Stimulated activated CD8-positive, alpha-beta memory T cell treated with anti-CD3 and anti-CD28 coated beads, Interleukin-15, amount 100 ng/mL, for 1 hour (primary cell): ENCODE results near the gene ZNF471.

ENCODE experiments used
- DNase-seq: peaks from one replicate; pipeline ENCODE4 v3.0.0-alpha.2; 2020; ENCODE audit warnings: low read depth

The ZNF471 gene

DNA sequence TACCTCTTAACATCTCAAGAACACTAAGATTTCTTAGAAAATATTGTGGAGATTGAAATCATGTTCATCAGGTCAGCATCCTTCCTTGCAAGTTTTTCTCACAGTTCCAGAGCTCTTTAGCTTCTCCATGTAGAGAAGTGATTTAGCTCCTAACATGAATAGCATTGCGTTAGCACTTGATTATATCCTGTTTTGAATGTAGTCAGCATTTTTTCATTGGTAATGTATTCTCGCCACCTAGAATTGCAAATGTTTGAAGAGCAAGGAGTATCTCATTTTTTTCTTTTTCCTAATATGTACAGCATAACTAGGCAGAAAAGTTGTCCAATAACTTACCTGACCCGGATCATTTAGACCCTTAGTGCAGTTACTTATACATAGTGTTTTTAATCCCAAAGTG lies 66.3 kb downstream of the ZNF471 start:
- no peak for DNase-seq

DNA sequence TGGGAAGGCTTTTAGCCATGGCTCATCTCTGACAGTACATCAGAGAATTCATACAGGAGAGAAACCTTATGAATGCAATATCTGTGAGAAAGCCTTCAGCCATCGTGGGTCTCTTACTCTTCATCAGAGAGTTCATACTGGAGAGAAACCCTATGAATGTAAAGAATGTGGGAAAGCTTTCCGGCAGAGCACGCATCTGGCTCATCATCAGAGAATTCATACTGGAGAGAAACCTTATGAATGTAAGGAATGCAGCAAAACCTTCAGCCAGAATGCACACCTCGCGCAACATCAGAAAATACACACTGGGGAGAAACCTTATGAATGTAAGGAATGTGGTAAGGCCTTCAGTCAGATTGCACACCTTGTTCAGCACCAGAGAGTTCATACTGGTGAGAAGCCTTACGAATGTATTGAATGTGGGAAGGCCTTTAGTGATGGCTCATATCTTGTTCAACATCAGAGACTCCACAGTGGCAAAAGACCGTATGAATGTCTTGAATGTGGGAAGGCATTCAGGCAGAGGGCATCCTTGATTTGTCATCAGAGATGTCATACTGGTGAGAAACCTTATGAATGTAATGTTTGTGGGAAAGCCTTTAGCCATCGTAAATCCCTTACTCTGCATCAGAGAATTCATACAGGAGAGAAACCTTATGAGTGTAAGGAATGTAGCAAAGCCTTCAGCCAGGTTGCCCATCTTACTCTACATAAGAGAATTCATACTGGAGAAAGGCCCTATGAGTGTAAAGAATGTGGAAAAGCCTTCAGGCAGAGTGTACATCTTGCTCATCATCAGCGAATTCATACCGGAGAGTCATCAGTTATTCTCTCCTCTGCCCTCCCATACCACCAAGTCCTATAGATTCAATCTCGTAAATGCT lies 70.3 kb downstream of the ZNF471 start:
- no peak for DNase-seq
